Colonic mucosa (tissue), 4 donors: ENCODE results near the gene PLPP3. TPM values are rescaled to one million over a fixed set of nuclear protein-coding genes. Genes with fewer than 3 reads are reported as not detected.

ENCODE experiments used
- DNase-seq: peaks from one replicate; pipeline ENCODE4 v3.0.0-alpha.2; 2020
- H3K27ac ChIP-seq: fragments of 200-600 bp; one replicate; pipeline ENCODE4 v1.8.0; 2021
- H3K27me3 ChIP-seq: fragments of 200-600 bp; one replicate; pipeline ENCODE4 v1.8.0; 2021
- H3K36me3 ChIP-seq: fragments of 200-600 bp; one replicate; pipeline ENCODE4 v1.8.0; 2021
- H3K4me1 ChIP-seq: fragments of 200-600 bp; one replicate; pipeline ENCODE4 v1.8.0; 2021; ENCODE audit warnings: mild to moderate bottlenecking
- H3K4me3 ChIP-seq: fragments of 200-600 bp; one replicate; pipeline ENCODE4 v1.8.0; 2021
- H3K9ac ChIP-seq, 2 donors: one replicate each; pipeline ENCODE4 v1.7.0; 2013; ENCODE audit warnings: control low read depth in 2 of 2, low read depth in 2 of 2, low read length in 2 of 2
- H3K9me3 ChIP-seq: fragments of 200-600 bp; one replicate; pipeline ENCODE4 v1.8.0; 2021
- CTCF ChIP-seq: fragments of 200-600 bp; IDR thresholded peaks from one replicate; pipeline ENCODE4 v1.8.0; 2022; ENCODE audit warnings: antibody characterized with exemption, mild to moderate bottlenecking
- intact Hi-C: fragments of 100-400 bp; cut with DNase I; formaldehyde crosslinking; loops from one replicate; pipeline ENCODE4 v1.14.1; 2022
- total RNA-seq, 2 donors: library from RNA; stranded (reverse); fragmentation: NEBNext Ultra II Directional in 1 of 2; extraction: Animal tissue kit (Norgen Biotek cat#: 25700) in 1 of 2; gene quantifications; one replicate each; pipeline ENCODE4 v1.2.1, GENCODE V29; 2021
- donor health status: healthy.
- donor health status: DM: no; HTN: no; CAD: no.
- donor health status: DM: no; HTN: no; CAD: no.

Gene PLPP3
- total RNA-seq, 2 donors from 2014 or later, result 18.6 to 33.3 TPM

GRCh38 chr1:56566994-56567393, 12.4 kb downstream of the PLPP3 start:
- no peak overlapping the region for H3K9ac ChIP-seq
- H3K36me3 ChIP-seq, result no peaks in the 10 kb centered on the region
- H3K27me3 ChIP-seq, result no peaks in the 10 kb centered on the region
- intact Hi-C loops, result no loop called here
- no peak overlapping the region for H3K27ac ChIP-seq
- H3K4me3 ChIP-seq, result no peak overlapping the region
- no peak for TF ChIP-seq CTCF
- H3K4me1 ChIP-seq, result peaks cover 7% of the 10 kb centered on the region
- DNase-seq, result no peak
- H3K9me3 ChIP-seq, result no peaks in the 10 kb centered on the region

- Histone ChIP-seq H3K4me3 (no peak overlapping the region), H3K9me3 (no peaks in the 10 kb centered on the region), H3K27me3 (no peaks in the 10 kb centered on the region), H3K27ac (no peak overlapping the region), H3K9ac (no peak overlapping the region), H3K36me3 (no peaks in the 10 kb centered on the region), H3K4me1 (peaks cover 7% of the 10 kb centered on the region)
- DNase-seq, result no peak
- intact Hi-C loops, result no loop called here
- no peak for TF ChIP-seq CTCF
Observed at GRCh38 chr1:56566061-56566744, 13.2 kb downstream of the PLPP3 start.

GRCh38 chr1:56564615-56565014, 14.7 kb downstream of the PLPP3 start:
- no peak for DNase-seq
- intact Hi-C loops, result no loop called here
- Histone ChIP-seq H3K36me3 (no peaks in the 10 kb centered on the region), H3K9ac (no peak overlapping the region), H3K27ac (no peak overlapping the region), H3K4me3 (no peak overlapping the region), H3K27me3 (no peaks in the 10 kb centered on the region), H3K9me3 (no peaks in the 10 kb centered on the region), H3K4me1 (peaks cover 7% of the 10 kb centered on the region)
- no peak for TF ChIP-seq CTCF

GRCh38 chr1:56563568-56563967, 15.8 kb downstream of the PLPP3 start:
- no peak overlapping the region for H3K4me3 ChIP-seq
- TF ChIP-seq CTCF, result no peak
- H3K4me1 ChIP-seq, result peaks cover 7% of the 10 kb centered on the region
- H3K9me3 ChIP-seq, result no peaks in the 10 kb centered on the region
- H3K9ac ChIP-seq, result no peak overlapping the region
- intact Hi-C loops, result no loop called here
- H3K27me3 ChIP-seq, result no peaks in the 10 kb centered on the region
- no peaks in the 10 kb centered on the region for H3K36me3 ChIP-seq
- no peak overlapping the region for H3K27ac ChIP-seq
- no peak for DNase-seq

- Histone ChIP-seq H3K4me3 (no peak overlapping the region), H3K36me3 (no peaks in the 10 kb centered on the region), H3K27ac (no peak overlapping the region), H3K4me1 (peaks cover 7% of the 10 kb centered on the region), H3K9me3 (no peaks in the 10 kb centered on the region), H3K9ac (no peak overlapping the region), H3K27me3 (no peaks in the 10 kb centered on the region)
- intact Hi-C loops, result no loop called here
- TF ChIP-seq CTCF, result no peak
- no peak for DNase-seq
Observed at GRCh38 chr1:56562891-56563452, 16.4 kb downstream of the PLPP3 start.
